Upper lobe of left lung (tissue), 4 donors: ENCODE results near the gene SLC22A1.

ENCODE experiments used
- CTCF ChIP-seq, 6 experiments: fragments of 450-650 bp in 4 of 6; fragments of 200-600 bp in 2 of 6; sonication (generic) in 2 of 6; IDR thresholded peaks; one replicate each; pipeline ENCODE4 v1.5.1; 2016 to 2019; ENCODE audit warnings: antibody characterized with exemption in 6 of 6
- POLR2A ChIP-seq, 4 donors: fragments of 450-650 bp; IDR thresholded peaks; one replicate each; pipeline ENCODE4 v1.5.1; 2016 to 2017; ENCODE audit warnings: antibody characterized with exemption in 4 of 4, mild to moderate bottlenecking in 2 of 4
- POLR2AphosphoS5 ChIP-seq, 2 donors: sonication (generic); formaldehyde crosslinking; IDR thresholded peaks; one replicate each; pipeline ENCODE4 v1.5.1; 2017; ENCODE audit warnings: antibody characterized with exemption in 2 of 2

DNA sequence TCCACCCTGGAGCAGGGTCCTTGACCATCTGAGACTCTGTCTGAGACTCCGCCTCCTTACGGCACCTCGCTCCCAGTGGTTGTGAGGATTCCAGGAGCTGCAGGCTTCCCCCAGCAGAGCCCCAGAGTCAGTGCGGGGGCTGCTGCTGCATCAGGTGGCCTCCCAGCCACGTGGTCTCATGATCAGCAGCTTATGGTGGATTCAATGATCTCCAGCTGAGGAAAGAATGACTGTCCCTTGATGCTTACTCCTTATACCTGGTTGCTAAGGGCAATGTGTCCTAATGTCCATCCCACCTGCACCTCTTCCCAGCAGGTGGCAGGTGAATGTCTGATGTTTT lies 40.0 kb downstream of the SLC22A1 start:
- TF ChIP-seq POLR2A (IDR thresholded peaks at IDR 0.05) = no peak
- TF ChIP-seq POLR2AphosphoS5 (IDR thresholded peaks at IDR 0.05) = no peak
- no peak for TF ChIP-seq CTCF (IDR thresholded peaks at IDR 0.05)
